HG03025 (cell line): Measurements from ENCODE around the gene PLEKHA7.
A peak's percentile ranks its signal among the peaks of the same experiment; 100 is the strongest.
"Not testable (repeated sequence)": the region's sequence is repeated elsewhere in the genome, so short reads cannot be mapped to it uniquely, and the experiment has no call there.

Source experiments
- ATAC-seq: cut with Tn5 transposase; IDR thresholded peaks from one replicate; pipeline ENCODE4 v1.9.1; 2021; ENCODE audit warnings: mild to moderate bottlenecking, moderate library complexity; ENCODE audit not compliant: unreplicated experiment, low FRiP score

PLEKHA7 gene

DNA sequence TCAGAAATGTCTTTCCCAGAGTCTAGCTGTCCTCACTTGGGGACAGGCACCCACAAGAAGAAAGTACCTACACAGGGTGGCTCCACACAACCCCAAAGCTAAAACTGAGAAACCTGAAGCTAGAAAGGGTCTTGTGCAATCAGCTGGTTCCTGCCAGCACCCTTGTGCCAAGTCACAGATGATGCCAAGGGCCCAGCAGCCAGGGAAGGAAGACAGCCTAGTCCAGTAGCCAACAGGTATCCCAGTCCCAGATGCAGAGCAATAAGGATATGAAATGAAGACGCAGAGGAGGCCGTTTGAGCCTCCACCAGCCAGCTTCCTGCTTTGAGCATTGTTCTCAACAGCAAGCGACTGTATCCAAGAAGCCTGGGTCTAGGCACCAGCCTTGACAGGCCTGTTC lies 6.1 kb downstream of the PLEKHA7 start:
- ATAC-seq = no peak

DNA sequence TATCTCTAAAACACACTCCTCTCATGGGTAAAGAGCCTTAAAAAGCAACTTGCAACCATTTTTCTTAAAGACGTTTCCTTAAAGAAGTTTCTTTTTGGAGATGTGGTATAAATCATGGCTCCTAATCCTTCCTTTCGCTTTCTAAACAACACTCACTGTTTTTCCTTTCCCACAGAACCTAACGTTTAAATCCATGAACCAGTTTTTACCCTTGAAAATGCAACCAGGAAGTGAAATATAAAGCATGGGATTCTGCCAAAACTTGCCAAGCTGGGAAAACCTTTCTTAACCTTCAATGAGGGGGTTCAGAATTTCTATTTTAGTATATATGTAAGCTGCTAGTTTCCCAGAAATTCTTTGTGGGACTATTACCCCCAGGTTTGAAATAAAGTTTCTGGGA lies 8.6 kb downstream of the PLEKHA7 start:
- no peak for ATAC-seq

DNA sequence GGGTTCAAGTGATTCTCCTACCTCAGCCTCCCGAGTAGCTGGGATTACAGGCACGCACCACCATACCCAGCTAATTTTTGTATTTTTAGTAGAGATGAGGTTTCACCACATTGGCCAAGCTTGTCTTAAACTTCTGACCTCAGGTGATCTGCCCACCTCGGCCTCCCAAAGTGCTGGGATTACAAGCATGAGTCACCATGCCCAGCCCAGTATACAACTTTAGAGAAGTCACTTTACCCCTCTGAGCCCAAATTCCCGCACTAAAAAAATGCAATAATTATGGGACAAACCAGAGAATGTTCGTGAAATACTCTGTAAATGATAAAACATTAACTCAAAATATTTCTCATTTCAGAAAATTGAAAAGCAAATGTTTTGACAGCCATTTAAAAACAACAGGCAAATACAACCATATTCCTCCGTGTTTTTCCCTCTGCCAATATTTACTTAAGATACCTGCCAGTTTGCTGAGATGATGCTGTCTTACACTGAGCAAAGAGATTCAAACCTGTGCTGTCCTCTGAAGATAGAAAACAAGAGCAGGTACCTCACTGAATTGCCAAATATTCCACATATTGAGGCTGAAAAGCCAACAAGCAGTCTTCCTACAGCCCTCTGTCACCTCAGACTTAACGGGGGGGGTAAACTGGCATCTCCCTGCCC lies 9.6 kb downstream of the PLEKHA7 start:
- ATAC-seq = no peak

DNA sequence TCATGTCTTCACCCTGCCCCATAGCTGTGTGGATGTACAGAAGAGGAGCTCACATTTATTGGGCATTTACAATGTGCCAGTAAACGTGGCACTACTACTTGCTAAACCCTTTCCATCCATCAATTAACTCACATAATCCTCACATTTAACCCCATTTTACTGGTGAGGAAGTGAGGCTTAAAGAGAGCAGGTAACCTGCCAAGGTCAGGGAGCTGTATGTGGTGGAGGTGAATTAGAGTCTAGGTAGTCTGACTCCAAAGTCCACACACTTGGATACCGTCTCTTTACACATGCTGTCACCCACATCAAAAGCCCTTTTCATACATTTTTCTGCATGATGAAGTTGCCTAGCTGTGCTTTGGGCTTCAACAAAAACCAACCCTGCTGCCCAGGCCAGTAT lies 10.8 kb downstream of the PLEKHA7 start:
- no peak for ATAC-seq

DNA sequence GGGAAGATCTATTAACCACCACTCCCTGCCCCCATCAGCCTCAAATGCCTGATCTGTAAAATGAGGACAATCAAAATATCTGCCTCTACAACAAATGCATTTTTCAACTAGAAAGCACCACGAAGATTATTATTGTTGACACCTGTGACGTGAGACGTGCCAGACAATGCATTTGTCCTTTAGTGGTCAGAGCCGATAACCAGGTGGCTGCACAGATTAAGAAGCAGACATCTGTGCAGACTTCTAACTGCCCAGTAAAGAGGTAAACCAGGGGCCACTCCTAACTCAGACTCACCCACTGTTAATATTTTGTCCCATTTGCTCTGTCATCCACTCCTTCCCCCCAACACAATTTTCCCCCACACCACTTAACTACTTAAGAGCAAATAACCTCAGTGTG lies 11.7 kb downstream of the PLEKHA7 start:
- ATAC-seq = no peak

DNA sequence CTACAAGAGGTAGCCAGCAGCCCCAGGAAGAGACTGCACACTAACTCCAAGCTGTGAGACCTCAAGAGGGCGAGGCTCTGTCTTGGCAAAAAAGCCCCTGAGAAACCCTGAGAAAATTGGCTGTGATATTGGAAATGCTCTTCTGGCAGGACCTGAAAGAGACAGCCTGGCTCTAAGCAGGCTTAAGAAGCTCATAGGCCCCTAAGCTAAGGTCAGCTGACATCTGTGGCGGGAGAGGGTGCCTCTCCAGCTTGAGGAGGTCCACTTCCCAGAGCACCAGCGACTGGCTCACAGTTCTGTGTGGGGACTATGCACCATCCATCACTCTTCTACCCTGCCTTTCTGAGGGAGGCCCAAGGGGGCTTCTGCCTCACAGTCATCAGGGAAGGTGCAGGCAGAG lies 12.4 kb downstream of the PLEKHA7 start:
- ATAC-seq = no peak

DNA sequence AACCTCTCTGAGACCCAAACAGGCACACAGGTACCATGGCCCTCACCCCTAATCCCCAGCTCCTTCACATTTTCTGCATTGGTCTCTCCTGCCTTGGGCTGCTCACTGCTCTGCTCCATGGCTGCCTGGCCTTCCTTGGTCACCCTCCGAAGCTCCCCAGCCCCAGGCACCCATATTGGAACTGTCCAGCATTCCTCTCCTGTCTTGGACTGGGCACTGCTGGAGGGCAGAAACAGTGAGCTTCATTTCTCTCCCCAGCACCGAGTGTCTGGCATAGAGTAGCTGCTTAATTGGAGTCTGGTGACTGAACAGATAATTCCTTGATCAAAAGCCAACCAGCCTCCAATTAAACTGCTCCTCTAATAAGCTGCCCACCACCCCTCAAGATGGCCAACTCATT lies 13.2 kb downstream of the PLEKHA7 start:
- ATAC-seq = no peak

DNA sequence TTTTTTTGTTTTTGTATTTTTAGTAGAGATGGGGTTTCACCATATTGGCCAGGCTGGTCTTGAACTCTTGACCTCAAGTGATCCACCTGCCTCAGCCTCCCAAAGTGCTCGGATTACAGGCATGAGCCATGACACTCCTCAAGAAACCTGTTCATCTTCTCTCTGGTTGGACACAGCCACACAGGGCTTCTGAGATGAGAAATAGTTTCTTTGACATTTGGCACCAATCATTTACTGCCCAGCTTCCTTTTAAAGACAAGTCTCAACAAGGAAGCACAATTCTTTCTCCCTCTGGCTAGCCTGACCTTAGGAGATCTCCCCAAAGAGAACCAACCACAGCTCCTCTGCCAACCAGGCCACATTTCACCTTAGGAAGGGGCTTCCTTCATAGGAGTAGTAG lies 14.0 kb downstream of the PLEKHA7 start:
- not testable (repeated sequence) for ATAC-seq

DNA sequence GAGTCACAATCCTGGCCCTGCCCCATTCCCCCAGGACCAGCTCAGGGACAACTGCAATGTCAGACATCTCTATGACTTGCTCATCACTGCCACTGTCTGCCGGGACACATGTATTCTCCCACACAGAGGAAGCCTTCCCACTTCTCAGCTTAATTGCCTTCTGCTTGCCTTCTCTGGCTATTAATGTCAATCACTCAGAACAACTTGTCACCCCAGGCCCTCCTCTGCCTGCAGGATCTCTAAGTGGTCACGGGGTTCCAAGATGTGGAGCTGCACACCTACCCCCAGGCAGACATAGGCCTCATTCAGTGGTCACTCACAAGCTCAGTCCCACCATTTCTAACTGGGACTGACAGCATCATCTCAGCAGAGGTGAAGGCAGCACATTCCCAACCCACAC lies 15.1 kb downstream of the PLEKHA7 start:
- no peak for ATAC-seq

DNA sequence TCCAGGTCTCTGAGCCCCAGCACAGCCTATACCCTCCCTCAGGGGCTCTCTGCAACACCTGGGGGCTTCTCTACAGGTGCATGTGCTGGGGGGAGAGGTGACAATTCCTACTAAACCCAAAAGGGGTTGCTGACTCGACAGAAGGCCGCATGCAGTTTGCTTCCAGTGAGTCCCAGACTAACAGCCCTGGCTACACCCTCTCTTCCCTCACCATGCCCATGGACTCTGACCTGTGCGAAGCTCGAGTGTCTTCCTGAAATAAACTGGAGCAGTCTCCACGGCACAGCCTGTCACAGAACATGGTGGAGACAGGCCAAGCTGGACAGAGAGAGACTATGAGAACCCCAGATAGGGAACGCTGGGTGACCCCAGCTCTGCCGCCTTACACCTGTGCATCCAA lies 16.6 kb downstream of the PLEKHA7 start:
- no peak for ATAC-seq

DNA sequence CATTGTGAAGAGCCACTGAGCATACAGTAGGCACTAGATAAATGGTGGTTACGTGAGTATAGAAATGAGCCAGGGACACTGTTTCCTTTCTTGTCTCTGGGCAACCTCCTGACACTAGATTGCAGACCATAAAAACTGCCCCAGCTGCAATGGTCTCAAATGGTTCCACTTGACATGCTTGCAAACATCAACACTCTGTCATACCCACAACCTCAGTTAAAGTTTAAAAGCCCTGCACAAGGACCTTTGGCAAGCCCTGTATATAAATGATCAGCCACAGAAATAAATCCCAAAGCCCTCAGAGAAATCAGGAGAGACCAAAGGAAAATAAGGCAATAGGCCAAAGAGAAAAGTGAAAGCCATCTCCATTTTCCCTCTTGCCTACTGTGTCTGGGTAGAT lies 20.7 kb downstream of the PLEKHA7 start:
- no peak for ATAC-seq

DNA sequence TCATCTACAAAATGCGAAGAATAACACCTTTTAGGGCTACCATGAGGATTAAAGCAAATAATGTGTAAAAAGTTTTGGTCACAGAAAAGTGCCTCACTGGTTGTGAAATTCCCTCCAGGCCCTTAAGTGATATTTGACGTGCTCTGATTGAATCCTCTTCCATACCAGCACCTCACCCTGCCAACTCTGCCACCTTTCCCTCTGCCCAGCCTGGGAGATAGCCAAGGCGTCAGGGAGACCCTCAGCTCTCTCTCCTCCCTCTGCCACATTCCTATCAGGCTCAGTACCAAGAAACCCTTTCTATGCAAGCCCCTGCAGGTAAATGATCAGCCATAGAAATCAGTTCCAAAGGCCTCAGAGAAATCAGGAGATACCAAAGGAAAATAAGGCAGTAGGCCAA lies 21.4 kb downstream of the PLEKHA7 start:
- ATAC-seq = no peak

DNA sequence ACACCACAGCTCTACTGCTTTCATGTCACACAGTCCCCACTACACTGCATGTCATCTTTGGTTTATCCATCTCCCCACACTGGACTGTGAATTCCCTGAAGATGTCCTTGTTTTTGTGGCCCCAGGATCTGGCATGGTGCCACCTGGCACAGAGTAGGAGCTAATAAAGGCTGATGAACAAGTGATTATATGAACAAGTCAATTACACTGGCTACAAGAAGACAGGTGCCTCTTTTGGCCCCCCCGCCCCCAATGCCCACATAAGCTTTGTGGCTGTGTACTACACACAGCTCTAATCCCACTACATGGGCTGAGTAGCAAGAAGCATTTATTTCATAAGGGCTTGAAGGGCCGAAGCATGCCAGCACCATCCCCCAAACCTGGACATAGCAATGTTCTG lies 24.7 kb downstream of the PLEKHA7 start:
- no peak for ATAC-seq

DNA sequence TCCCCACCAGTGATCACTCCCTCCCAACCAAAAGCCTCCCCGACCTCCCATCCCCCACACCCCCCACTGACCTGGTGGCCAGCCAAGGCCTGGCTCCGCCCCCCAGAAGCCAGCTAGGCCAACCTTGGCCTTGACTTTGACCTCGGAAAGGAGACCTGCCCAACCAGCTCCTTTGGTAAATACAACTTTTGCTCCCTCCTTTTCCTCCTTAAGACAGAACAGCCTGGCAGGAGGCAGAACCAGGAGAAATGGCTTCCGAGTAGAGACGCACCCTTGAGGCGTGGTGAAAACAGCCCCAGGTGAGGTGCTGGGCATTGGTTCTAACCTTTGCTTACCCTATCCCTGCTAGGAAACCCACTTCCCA lies 27.0 kb downstream of the PLEKHA7 start:
- ATAC-seq = no peak

DNA sequence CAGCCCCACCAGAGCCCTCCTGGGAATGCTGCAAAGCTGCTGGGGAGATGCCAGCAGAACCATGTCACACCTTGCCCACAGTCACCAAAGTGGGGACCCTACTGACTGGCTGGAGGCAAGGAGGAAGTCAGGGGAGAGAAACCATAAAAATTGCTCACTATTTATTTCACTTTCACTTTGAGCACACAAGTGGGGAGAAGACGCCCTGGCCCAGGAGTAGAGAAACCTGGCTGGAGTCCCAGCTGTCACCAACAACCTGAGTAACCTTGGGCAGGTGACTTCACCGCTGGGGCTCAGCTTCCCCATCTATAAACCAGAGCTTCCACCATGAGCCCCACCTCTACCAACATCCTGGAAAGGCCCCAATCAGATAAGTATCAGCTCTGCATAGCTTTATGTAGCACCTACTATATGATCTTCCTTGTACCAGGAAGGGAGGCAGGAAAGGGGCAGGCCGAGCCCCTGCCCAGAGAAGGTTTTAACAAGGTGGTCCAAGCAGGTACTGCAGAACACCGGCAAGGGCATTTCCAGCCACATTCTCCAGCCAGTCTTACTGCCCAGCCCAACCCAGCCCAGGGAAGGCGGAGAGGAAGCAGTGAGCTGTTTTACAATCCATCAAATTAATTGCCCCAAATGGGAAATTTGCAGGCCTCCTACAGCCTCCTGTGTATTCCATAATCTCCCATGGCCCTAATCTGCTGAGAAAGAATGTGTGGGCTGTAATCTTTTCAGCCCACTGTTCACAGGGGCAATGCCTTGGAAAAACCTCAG lies 27.6 kb downstream of the PLEKHA7 start:
- peak; percentile 95 for ATAC-seq

DNA sequence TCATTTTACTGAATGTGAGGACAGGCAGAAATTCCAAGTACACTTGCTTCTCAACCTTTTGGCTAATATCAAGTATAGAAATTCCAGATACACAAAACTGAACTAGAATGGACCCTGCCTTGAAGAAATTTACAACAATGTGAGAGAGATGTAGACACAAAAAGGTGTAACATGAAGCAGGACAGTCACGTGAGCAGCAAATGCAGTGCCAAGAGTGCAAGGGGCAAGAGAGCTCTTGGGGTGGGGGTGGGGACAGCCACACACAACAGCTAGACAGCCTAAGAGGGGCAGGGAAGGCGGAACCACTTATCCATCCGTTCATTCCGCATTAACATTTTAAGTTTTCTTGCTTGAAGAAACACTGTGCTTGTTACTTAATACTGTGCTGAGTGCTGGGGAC lies 28.9 kb downstream of the PLEKHA7 start:
- ATAC-seq = no peak

DNA sequence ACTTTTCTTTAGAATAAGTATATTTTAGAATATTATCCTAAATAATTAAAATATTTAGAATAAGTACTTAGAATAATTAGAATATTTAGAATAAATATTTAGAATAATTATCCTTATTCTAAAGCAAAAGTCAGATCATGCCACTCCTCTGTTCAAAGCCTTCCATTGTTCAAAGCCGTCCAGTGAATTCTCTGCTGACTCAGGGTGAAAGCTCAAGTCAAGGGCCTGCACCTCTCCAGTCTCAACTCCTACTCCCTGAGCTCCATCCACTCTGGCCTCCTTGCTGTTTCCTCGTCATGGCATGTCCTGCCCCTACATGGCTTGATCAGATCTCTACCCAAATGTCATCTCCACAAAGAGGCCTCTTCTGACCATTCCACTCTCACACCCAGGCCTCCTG lies 30.0 kb downstream of the PLEKHA7 start:
- ATAC-seq = no peak

DNA sequence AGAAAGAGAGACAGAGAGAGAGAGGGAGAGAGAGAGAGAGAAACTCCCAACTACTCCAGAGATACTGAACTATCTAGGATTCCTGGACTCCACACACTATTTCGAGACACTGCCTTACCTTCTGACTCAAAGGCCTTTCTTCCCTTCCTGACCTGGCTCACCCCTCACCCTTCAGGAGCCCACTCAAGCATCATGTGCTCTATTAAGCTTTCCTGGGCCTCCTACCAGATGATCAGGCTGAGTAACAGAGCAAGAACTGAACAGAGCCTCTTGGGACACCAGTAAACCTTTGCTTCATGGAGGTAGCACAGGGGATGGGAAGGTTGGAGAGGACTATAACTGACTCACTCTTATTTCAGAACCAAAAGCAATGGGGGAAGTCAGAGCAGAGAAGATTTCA lies 31.4 kb downstream of the PLEKHA7 start:
- no peak for ATAC-seq

DNA sequence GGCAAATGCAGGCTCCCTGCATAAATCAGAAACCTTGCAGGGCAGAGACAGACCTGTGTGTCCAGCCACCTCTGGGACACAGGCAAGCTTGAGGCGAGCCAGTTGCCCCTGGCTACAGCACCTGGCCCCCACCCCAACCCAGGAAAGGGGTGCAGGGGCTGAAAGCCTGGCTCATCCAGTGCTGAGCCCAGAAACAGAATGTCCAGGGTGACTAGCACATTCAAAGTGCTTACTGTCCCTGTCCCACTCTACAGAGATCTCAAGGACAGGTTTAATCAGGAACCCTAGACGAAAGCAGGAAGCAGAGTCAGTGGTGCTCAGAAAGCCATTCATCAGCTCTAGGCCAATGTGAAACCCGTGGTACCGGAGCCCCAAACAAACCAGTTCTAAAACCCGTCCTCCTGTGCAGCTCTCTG lies 31.9 kb downstream of the PLEKHA7 start:
- no peak for ATAC-seq

DNA sequence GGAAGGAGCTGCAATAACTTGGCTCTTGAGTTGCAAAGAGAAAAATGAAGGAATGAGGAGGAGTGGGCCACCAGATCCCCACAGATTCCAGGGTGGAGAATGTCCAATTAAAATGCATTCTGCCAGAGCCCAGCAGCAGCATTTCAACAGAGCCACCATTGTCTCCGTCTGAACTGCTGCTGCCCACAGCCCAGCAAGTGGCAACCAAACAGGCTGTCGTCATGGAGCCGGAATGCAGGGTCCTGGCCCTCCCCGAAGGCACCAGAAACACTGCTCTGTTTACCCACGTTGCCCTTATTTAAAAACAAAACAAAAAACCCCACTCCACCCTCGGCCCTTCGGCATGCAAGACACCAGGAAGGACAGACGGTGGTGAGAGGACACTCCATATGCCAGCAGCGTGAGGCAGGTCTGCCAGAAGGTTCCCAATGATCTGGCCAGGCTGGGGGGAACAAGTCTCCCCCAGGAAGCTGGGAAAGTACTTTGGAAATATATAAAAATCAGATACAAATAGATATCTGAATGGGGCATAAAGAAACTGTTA lies 32.5 kb downstream of the PLEKHA7 start:
- ATAC-seq = no peak

DNA sequence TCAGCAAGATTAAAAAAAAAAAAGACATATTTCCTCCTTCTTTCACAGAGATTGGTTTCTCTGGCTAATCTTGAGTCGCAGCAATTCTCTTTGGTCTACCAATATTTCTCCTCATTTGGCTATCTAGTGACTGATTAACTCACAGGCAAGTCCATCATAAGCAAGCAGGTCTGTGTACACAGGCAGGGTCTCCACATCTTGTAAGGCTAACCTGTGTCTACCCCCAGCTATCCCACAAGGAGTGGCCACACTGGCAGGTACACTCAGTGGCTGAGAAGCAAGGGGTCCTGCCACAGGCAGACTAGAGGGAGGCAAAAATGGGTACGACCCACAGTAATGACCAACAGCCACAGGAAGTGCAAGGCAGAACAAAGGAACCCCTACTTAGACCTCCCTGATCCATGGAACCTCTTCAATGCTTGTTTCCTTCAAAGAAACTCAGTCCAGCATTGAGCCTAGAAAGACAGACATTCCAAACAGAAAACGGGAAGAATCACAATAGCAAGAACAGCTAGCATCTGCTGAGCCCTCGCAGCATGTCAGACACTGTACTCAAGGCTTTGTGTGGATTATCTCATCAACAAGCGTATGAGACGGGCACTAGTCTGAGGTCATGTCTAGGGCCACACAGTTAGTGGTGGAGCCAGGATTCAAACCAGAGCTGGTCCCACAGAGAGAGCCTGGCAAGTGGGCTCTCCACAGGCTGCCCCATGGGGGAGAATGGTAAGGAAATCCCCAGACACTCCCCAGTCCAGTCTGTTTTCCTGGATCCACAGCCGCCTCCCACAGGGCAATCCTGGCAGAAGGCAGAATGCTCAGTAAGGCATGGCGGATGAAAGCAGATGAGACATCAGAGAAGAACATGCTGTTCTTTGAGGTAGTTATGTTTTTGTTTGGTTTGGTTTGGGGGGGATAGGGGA lies 34.3 kb downstream of the PLEKHA7 start:
- ATAC-seq = no peak
